HG02943 (cell line): ENCODE results near the gene KAZN.
"Not testable (repeated sequence)": the region's sequence is repeated elsewhere in the genome, so short reads cannot be mapped to it uniquely, and the experiment has no call there.

Experiments
- ATAC-seq: cut with Tn5 transposase; IDR thresholded peaks from one replicate; pipeline ENCODE4 v1.9.1; 2021; ENCODE audit warnings: mild to moderate bottlenecking, low read depth, moderate library complexity; ENCODE audit not compliant: unreplicated experiment

The KAZN gene

DNA sequence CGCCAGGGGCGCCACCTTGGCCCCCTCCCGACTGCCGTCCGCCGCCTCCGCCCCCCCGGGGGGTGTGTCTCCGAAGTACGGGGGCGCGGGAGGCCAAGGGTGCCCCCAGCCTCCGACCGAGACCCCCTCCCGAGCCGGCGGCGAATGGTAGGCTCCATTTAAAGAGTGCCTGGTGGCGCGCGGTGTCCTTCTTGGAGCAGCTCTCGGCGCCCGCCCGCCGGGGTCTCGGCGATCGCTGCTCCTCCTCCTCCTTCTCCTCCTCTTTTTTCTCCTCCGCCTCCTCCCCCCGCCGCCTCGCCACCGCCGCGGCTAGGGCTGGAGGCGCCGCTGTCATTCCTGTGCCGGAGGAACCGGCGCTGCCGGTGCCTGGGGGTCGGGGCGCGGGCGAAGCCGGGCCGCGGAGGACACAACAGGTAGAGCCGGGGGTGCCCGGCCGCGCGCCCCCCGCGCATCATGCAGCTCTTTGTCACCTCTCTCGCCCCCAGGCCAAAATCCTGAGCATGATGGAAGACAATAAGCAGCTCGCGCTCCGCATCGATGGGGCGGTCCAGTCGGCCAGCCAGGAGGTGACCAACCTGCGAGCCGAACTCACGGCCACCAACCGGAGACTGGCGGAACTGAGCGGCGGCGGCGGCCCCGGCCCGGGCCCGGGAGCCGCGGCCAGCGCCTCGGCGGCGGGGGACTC lies at the start of gene KAZN:
TSS of gene KAZN (plus strand) at position 188 of the 685 bp plus-strand sequence.
- ATAC-seq: no peak

GRCh38 chr1:14549897-14550620 lies 48.4 kb upstream of the KAZN start:
- ATAC-seq: no peak

- ATAC-seq: no peak
Observed at GRCh38 chr1:14551386-14551785, 47.1 kb upstream of the KAZN start.

- ATAC-seq: no peak
Observed at GRCh38 chr1:14552246-14552965, 46.1 kb upstream of the KAZN start.

DNA sequence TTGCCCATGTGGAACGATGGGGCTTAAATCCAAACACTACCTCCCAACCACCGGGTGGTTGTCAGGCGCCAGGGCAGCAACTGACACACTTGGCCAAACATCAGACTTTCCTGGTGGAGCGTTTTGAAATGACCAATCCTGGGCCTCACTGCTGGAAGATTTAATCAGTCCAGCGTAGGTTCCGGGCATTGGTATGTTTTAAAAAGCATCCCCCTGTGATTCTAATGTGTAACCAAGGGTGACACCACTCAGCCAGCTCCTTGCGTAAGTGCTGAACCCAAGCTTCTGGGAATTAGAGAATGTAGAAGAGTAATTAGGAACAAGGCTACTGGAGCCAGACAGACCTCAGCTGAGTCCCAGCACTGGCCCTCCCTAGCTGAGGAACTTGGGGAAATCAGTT lies 44.8 kb upstream of the KAZN start:
- no peak for ATAC-seq

DNA sequence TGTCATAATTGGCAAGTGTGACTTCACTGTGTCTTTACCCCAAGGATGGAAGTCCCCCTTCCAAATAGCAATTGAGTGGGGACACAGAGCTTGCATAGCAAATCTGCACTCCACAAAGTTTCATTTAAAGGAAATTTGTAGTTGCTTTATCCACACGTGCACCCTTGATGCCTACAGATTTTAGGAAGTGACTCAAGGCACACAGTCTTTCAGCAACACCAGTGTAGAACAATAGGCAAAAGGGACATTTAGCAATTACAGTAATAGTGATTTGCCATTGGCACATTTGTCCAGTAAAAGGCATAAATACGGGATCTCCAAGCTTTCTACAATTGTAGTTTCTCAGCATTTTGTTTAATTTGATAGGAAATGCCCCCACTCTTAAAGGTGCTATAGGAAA lies 43.4 kb upstream of the KAZN start:
- no peak for ATAC-seq

GRCh38 chr1:14561014-14561693 lies 37.3 kb upstream of the KAZN start:
- no peak for ATAC-seq

GRCh38 chr1:14565090-14565489 lies 33.4 kb upstream of the KAZN start:
- ATAC-seq: no peak

DNA sequence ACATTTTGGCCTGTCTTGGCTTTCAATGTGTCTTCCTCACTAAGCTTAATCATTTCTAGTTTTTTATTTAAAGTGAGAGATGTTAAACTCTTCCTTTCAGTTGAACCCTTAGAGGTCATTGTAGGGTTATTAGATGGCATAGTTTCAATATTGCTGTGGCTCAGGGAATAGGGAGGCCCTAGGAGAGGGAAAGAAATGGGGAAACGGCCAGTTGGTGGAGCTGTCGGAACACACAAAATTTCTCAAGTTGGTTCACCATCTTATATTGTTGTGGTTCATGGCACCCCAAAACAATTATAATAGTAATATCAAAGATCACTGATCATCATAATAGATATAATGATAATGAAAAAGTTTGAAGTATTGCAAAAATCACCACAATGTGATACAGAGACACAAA lies 31.4 kb upstream of the KAZN start:
- ATAC-seq: no peak

- no peak for ATAC-seq
Observed at GRCh38 chr1:14567903-14568302, 30.6 kb upstream of the KAZN start.

DNA sequence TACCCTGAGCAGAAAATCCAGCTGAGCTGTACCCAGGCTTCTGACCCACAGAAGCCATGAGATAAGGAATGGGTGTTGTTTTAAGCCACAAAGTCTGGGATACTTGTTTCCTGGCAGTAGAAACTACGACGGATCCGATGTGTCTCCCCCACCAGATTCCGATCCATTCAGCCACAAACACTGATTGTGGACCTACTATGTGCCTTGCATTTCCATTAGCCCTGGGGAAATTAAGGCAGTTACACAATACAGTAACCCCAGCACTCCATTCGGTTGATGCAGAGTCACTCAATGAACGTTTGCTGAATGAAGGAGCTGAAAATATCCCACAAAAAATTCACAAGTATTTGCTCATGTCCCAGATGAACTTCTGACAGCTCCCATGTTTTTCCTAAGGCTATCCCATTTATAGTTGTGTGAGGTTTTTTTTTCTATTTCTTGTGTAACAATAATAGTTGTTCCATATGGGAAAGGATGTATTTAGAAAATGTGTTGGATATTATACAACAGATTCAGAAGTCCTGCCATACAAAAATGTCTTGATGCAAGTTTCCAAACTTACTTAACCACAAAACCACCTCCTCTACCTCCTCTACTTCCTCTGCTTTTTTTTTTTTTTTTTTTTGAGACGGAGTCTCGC lies 29.6 kb upstream of the KAZN start:
- ATAC-seq: no peak

DNA sequence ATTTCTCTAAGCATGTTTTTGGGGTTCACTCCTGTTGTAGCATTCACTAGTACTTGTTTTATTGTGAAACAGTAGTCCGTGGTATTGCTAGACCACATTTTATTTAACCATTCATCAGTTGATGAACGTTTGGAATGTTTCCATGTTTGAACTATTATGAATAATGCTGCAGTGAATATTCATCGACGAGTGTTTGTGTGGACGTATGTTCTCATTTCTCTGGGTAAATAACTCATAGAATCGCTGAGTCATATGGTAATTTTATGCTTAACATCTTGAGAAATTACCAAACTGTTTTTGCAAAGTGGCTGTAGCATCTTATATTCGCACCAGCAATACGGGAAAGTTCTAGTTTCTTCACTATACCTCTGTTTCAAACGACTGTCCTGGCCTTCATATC lies 28.0 kb upstream of the KAZN start:
- ATAC-seq: no peak

- ATAC-seq: no peak
Observed at GRCh38 chr1:14571810-14572767, 26.4 kb upstream of the KAZN start.

DNA sequence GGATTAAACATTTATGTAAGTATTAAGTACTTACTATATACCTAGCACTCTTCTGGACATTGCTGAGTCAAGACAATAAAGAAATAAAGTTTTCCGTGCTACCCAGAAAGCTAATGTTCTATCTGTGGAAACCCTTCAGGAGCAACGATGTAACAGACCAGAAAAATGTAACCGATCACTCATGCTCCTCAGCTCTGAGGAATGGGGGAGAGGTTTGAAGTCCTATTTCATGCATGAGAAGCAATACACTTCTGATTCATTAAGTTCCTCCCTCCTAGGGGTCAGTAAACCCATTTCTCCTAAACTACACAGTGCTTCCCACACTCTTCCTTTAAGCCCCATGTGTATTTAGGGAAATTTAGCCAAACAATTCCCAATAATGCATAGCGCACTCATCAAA lies 25.6 kb upstream of the KAZN start:
- no peak for ATAC-seq

- ATAC-seq: no peak
Observed at GRCh38 chr1:14576155-14576554, 22.3 kb upstream of the KAZN start.

- no peak for ATAC-seq
Observed at GRCh38 chr1:14577261-14577660, 21.2 kb upstream of the KAZN start.

DNA sequence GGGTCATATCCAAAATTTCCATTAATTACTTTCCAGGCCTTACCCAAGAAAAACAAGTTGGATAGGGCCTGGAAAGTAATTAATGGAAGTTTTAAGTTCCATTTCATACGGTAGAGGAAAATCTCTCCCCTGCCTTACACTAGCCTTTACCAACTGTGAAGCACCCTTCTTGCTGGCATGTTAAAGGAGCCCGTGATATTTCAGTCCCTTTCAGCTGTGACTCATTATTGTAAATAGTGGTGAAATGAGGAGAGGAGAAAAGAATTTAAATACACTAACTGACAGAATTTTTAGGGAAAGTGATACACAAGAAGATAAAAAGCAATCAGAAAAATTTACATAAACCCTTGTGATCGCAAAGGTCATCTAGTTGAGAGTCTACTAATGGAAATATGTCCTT lies 20.3 kb upstream of the KAZN start:
- ATAC-seq: no peak

DNA sequence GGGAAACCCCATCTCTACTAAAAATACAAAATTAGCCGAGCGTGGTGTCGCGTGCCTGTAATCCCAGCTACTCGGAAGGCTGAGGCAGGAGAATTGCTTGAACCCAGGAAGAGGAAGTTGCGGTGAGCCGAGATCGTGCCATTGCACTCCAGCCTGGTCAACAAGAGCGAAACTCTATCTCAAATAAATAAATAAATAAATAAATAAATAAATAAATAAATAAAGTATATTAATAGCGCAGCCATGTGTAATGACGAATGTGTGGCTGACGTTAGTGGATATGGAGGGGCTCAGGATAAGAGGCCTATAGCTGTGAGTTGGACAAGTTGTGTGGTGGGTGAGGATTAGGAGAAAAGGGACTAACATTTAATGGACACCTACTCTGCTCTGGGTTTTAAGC lies 18.2 kb upstream of the KAZN start:
- not testable (repeated sequence) for ATAC-seq

GRCh38 chr1:14580986-14581385 lies 17.5 kb upstream of the KAZN start:
- no peak for ATAC-seq
